Left renal pelvis (tissue), 4 donors: ENCODE measurements around the gene BBS4. TPM values are rescaled to one million over a fixed set of nuclear protein-coding genes. Genes with fewer than 3 reads are reported as not detected.
"Not testable (repeated sequence)": the region's sequence is repeated elsewhere in the genome, so short reads cannot be mapped to it uniquely, and the experiment has no call there.

Source experiments
- DNase-seq, 4 donors: peaks; one replicate each; pipeline ENCODE4 v3.0.0-alpha.2; 2013; ENCODE audit warnings: low read depth in 4 of 4, low spot score in 3 of 4
- polyA plus RNA-seq, 4 donors: library from polyadenylated mRNA; unstranded; fragments of 120-200 nt; gene quantifications; one replicate each; pipeline ENCODE4 v1.2.1, GENCODE V29; 2013; ENCODE audit not compliant: insufficient read length in 4 of 4

The BBS4 gene
- 10 to 100 TPM; 26.6 to 52.7 (median 39.7) TPM for polyA plus RNA-seq

GRCh38 chr15:72685925-72686794 is at the start of gene BBS4, which contains the start of gene HIGD2B:
Gene BBS4 (plus strand): TSS chr15:72686207. CDS start chr15:72686228, 21 bp downstream.
Gene HIGD2B (minus strand): TSS chr15:72686182. CDS start chr15:72676374, 9,808 bp downstream.
- peak; percentile 89 to 91 (median 90) for DNase-seq

GRCh38 chr15:72636519-72637282 is 49.3 kb upstream of the BBS4 start:
- DNase-seq = peak; percentile 21 to 52 (median 32)

- DNase-seq = not testable (repeated sequence)
Observed at GRCh38 chr15:72639759-72640483, 46.1 kb upstream of the BBS4 start.

- not testable (repeated sequence) for DNase-seq
Observed at GRCh38 chr15:72642271-72642670, 43.7 kb upstream of the BBS4 start.

- DNase-seq = not testable (repeated sequence)
Observed at GRCh38 chr15:72648631-72649253, 37.3 kb upstream of the BBS4 start.

GRCh38 chr15:72654397-72654796 is 31.6 kb upstream of the BBS4 start, which contains the start of gene GOLGA6B:
Gene GOLGA6B (plus strand): TSS chr15:72654697. CDS start chr15:72654738, 41 bp downstream.
- not testable (repeated sequence) for DNase-seq

GRCh38 chr15:72656014-72656413 is 30.0 kb upstream of the BBS4 start:
- DNase-seq = not testable (repeated sequence)

- not testable (repeated sequence) for DNase-seq
Observed at GRCh38 chr15:72661081-72661480, 24.9 kb upstream of the BBS4 start.

- not testable (repeated sequence) for DNase-seq
Observed at GRCh38 chr15:72663931-72664330, 22.1 kb upstream of the BBS4 start.

GRCh38 chr15:72665706-72666105 is 20.3 kb upstream of the BBS4 start:
- DNase-seq = not testable (repeated sequence)

GRCh38 chr15:72669803-72670202 is 16.2 kb upstream of the BBS4 start:
- DNase-seq = not testable (repeated sequence)

GRCh38 chr15:72670656-72671352 is 15.2 kb upstream of the BBS4 start:
- DNase-seq = peak; percentile 28 to 61 (median 45)

- DNase-seq = no peak
Observed at GRCh38 chr15:72671525-72671924, 14.5 kb upstream of the BBS4 start.

GRCh38 chr15:72676838-72677237 is 9.2 kb upstream of the BBS4 start:
- no peak for DNase-seq

- no peak for DNase-seq
Observed at GRCh38 chr15:72680931-72681330, 5.1 kb upstream of the BBS4 start.

GRCh38 chr15:72682772-72683171 is 3.2 kb upstream of the BBS4 start:
- no peak for DNase-seq

GRCh38 chr15:72685301-72685924 is 594 bp upstream of the BBS4 start:
- DNase-seq = no peak

GRCh38 chr15:72688697-72689096 is 2.7 kb downstream of the BBS4 start:
- DNase-seq = no peak

GRCh38 chr15:72690938-72691337 is 4.9 kb downstream of the BBS4 start:
- DNase-seq = no peak
